CD4-positive, alpha-beta T cell treated with Interleukin-21 for 1 hour (primary cell): Measurements from ENCODE around the gene CARMIL3.

Source experiments
- DNase-seq: peaks from one replicate; pipeline ENCODE4 v3.0.0-alpha.2; 2020

CARMIL3 gene

GRCh38 chr14:24062216-24062980 is 10.6 kb downstream of the CARMIL3 start:
- DNase-seq, result no peak

DNA sequence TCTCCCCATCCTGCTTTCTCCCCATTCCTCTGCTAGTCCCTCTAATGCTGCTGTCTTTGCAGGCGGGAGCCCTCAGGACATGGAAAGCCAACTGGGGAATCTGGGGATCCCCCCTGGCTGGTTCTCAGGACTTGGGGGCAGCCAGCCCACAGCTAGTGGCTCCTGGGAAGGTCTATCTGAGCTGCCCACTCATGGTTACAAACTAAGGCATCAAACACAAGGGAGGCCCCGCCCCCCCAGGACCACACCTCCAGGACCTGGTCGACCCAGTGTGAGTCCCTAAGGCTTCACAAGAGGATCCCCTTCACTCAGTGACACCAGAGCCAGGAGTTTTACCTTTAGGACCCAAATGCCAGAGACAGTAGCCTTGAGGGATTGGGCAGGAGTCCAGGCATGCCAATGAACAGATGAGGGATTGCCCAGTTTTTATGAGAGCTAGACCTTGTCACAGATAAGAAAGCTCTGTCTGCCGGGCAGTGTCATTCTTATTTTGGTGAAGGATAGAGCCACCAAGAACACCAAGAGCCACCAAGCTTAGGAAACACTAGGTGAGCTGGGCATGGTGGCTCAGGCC is 11.5 kb downstream of the CARMIL3 start:
- no peak for DNase-seq

DNA sequence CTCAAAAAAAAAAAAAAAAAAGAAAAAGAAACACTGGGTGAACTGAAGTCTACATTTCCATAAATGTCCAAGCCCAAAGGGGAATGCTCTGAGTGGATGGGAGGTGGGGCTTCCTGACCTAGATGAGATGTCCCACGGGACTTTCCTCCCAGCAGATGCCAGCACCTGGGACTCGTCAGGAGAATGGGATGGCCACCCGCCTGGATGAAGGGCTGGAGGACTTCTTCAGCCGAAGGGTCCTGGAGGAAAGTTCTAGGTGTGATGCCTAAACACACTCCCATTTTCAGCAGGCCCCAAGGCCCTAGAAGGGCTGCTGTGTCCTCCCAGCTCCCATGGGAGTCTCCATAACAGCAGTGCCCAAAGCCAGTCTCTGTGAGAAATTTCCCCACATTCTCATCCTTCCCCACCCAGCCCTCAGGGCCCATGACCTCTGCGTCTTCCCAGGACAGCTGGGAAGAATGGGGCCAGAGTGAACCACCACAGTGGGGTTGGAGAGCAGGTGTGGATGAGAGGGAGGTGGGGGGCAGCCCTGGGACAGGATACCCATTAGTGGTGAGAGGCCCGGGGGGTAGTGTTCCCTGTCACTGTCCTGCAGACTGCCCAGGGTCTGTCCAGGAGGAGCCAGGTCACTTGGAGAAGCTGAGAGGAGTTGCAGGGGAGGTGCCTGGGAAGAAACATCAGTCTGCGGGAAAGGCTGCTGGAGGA is 12.4 kb downstream of the CARMIL3 start:
- DNase-seq, result no peak

DNA sequence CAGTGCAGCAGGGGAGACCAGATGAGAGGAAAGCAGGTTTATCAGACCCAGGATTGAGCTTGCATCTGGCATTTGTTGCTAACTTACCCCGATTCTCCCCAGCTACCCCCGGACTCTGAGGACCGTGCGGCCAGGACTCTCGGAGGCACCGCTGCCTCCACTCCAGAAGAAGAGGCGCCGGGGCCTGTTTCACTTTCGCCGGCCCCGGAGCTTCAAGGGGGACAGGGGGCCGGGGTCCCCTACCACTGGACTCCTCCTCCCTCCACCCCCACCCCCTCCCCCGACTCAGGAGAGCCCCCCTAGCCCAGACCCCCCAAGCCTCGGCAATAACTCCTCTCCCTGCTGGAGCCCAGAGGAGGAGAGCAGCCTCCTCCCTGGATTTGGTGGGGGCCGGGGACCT is 13.0 kb downstream of the CARMIL3 start:
- DNase-seq, result no peak

GRCh38 chr14:24065408-24065807 is 13.6 kb downstream of the CARMIL3 start:
- DNase-seq, result no peak

DNA sequence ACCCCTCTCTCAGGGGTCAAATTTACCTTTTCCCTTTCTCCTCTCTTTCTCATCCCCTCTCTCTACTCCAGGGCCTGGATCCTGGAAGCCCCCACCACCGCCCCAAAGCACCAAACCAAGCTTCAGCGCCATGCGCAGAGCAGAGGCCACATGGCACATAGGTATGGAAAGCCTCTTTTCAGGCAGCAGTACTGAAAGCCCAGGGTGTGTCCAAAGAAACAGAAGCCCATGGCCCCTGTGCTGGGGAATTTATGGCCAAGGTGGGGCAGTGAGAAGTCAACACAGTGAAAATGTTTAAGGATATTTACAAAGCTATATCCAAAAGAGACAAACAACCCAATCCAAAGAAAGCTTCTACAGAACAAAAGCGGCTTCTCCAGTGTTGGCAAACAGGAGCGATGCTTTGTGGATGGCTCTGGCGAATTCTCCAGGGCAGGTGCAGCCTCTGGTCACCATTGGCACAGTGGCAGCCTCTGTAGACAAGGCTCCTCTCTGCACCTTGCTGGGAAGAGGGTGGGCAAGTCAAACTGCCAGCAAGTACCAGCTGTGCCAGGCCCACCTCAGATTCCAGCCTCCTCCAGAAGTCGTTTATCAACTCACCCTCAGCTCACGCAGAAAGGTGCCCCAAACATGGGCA is 14.8 kb downstream of the CARMIL3 start:
- no peak for DNase-seq

GRCh38 chr14:24067133-24068082 is 15.6 kb downstream of the CARMIL3 start:
- DNase-seq, result no peak

DNA sequence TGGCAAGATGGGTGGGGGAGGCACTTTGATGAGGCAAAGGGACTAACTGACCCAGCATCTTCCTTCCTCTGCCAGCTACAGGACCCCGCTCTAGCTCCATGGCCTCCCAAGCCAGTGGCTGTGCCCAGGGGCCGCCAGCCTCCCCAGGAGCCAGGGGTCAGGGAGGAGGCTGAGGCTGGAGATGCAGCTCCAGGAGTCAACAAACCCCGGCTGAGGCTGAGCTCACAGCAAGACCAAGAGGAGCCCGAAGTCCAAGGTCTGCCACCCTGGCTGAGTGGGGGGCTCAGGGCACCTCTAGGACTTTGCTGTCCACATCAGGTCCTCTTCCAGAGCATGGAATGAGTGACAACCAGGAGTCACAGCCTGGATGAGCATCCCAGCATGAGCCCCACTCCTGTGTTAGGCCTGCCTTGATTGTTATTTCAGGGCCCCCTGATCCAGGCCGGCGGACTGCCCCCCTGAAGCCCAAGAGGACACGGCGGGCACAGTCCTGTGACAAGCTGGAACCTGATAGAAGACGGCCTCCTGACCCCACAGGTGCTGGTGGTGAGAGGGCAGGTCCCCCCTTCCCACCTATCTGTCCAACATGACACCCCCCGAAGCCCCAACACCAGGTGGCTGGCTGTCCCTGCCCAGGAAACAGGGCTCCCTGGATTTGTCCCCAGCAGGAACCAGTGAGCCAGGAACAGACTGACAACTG is 17.1 kb downstream of the CARMIL3 start:
- no peak for DNase-seq

DNA sequence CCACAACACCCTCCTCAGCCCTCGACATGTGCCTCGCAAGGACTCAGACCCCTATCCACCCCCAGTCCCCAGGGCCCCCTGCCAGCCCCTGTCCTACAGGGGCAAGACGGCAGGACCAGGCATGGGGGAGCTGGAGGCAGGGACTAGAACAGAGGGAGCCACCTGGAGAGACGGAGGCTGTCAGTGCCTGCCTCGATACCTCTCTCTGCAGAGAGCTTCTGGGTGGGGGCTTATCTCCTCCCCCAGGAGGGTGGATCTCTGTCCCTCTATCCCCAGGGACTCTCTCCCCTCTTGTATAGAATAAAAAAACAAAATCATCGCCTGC is 17.6 kb downstream of the CARMIL3 start:
- no peak for DNase-seq

GRCh38 chr14:24070285-24071143 is 18.7 kb downstream of the CARMIL3 start:
- DNase-seq, result no peak

DNA sequence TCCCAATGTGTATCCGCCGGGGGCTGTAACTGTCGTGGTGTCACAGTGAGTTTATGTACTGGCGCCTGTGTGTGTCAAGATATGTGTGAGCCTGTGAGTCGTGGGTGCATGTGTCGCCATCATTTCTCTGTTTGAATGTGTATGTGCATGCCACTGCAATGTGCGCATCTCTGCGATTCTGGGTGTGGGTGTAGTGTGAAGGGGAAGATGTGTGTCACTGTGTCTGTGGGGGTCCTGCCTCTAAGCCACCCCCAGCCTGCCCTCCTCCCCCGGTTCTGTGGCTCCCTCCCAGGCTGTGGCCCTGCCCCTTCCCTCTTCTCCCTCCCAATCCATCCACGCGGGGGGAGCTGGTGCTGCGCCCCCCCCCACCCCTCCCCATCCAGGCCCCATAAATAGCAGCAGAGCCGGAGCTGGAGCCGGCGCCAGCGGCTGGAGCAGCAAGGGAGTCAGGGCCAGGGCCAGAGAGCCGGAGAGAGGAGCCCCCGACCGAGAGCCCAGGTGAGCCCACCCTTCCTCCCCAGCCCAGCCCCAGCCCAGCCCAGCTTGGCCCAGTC is 19.4 kb downstream of the CARMIL3 start, which contains the start of gene CPNE6:
TSS of gene CPNE6 (plus strand) at position 419 of the 554 bp plus-strand sequence. CDS start 1,375 bp downstream, outside the sequence.
- no peak for DNase-seq

GRCh38 chr14:24071836-24072430 is 20.1 kb downstream of the CARMIL3 start:
- no peak for DNase-seq

GRCh38 chr14:24072436-24072835 is 20.6 kb downstream of the CARMIL3 start:
- DNase-seq, result no peak

DNA sequence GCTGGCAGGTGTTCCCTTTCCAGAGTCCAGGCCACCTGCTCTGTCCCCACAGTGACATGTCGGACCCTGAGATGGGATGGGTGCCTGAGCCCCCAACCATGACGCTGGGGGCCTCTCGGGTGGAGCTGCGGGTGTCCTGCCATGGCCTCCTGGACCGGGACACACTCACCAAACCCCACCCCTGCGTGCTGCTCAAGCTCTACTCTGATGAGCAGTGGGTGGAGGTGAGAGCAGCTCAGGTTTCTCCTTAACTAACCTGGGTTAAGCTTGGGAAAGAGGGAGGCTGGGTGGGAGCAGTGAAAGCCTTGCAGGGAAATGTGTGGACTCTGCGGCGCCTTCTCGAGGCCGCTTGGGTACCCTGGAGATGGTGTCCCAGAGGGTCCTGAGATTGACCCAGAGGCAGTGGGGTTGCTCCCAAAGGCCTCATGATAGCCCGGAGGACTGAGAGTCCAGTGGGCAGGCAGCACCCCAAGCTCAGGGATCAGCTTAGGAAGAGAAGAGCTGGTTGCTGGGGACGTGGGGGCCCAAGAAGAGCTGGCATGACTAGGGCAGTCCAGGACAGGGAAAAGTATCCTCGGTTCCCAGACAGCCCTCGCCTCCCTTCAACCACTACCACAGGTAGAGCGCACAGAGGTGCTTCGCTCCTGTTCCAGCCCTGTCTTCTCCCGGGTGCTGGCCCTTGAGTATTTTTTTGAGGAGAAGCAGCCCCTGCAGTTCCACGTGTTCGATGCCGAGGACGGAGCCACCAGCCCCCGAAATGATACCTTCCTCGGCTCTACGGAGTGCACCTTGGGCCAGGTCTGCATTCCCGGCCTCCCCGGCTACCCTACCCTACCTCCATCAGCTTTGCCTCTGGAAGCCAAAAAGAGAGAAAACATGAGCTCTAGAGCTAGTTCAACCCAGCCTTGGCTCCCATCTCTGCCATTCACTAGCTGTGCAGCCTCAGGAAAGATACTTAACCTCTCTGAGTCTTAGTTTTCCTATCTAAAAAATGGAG is 21.4 kb downstream of the CARMIL3 start:
- no peak for DNase-seq

DNA sequence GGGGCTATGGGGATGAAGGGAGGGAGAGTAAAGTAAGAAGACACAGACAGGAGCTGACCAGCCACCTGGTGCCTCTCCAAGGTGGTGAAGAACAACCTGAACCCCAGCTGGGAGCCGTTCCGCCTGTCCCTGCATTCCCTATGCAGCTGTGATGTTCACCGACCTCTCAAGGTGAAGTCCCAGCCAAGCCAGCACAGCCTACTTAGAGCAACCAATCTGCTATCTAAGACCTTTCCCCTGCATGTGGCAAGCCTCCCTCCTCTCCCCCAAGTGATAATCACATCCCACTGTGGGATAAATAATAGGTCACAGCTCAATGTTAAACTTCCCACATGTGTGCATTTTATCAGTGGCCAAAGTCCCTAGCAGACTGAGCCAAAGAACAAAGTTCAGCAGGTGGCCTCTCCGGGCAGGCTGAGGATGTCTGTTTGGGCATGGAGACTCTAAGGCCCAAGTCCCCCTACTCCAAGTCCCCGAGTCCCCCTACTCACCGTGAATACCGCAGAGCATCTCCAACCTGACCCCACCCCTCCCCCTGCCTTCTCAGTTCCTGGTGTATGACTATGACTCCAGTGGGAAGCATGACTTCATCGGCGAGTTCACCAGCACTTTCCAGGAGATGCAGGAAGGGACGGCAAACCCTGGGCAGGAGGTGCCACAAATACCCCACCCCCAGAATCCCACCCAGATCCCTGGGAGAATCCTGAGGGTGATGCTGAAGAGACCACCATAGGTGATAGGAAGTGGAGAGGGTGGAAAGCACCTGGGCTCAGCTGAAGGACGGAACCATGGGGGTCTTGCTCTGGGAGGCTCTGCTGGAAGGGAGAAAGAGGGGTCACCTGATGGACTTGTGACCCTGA is 23.0 kb downstream of the CARMIL3 start:
- DNase-seq, result no peak

DNA sequence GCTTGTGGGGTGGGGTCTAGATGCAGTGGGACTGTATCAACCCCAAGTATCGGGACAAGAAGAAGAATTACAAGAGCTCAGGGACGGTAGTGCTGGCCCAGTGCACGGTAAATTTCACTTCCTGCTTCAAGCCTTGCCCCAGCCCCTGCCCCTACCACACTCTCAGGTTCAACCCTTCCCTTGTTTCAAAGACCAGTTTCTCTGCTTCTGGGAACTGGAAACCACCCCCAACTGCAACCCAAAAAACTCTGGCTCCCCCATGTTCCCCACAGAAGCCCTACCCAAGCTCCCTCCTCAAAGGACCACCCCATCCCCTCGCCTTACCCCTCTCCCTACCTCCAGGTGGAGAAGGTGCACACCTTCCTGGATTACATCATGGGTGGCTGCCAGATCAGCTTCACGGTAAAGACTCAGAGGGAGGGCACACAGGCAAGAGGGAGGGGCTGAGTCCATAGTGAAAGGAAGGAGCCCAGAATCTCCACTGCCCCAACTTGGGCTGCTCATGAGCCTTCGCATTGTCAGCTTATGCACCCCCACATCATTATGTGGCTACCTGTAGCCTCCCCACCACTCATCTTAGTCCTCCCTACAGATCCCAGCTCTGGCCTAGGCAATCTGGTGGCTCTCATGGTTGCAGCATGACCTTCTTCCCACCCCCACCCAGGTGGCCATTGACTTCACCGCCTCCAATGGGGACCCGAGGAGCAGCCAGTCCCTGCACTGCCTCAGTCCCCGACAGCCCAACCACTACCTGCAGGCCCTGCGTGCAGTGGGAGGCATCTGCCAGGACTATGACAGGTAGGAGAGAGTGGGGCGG is 23.9 kb downstream of the CARMIL3 start:
- DNase-seq, result no peak

- no peak for DNase-seq
These were observed 24.4 kb downstream of the CARMIL3 start for GRCh38 chr14:24076302-24076601.
